Transverse colon (tissue), 4 donors: ENCODE results near the gene EIF2S1. TPM values are rescaled to one million over a fixed set of nuclear protein-coding genes. Genes with fewer than 3 reads are reported as not detected.

Source experiments
- DNase-seq: peaks from one replicate; pipeline ENCODE4 v3.0.0-alpha.2; 2019
- H3K27ac ChIP-seq, 4 donors: fragments of 200-600 bp; sonication (generic); 2 replicates each; pipeline ENCODE4 v1.5.1; 2016 to 2018; ENCODE audit warnings: inconsistent platforms in 4 of 4
- H3K27me3 ChIP-seq: fragments of 200-600 bp; sonication (generic); 2 replicates; pipeline ENCODE4 v1.5.1; 2017; ENCODE audit warnings: inconsistent platforms
- H3K36me3 ChIP-seq, 4 donors: fragments of 200-600 bp; sonication (generic); 2 replicates each; pipeline ENCODE4 v1.5.1; 2017 to 2019; ENCODE audit warnings: inconsistent platforms in 4 of 4
- H3K4me1 ChIP-seq, 4 donors: fragments of 200-600 bp; sonication (generic); 2 replicates each; pipeline ENCODE4 v1.5.1; 2017 to 2020; ENCODE audit warnings: inconsistent platforms in 4 of 4
- H3K4me3 ChIP-seq, 4 donors: fragments of 200-600 bp; sonication (generic); 1 replicate in 1 of 4; 2 replicates in 3 of 4; pipeline versions ENCODE4 v1.5.1 to v1.6.1; 2017 to 2019; ENCODE audit warnings: inconsistent platforms in 4 of 4
- H3K9me3 ChIP-seq, 2 donors: fragments of 200-600 bp; sonication (generic); 2 replicates each; pipeline ENCODE4 v1.5.1; 2017 to 2019; ENCODE audit warnings: inconsistent platforms in 2 of 2
- CTCF ChIP-seq, 5 experiments: fragments of 200-600 bp in 3 of 5; fragments of 450-650 bp in 2 of 5; sonication (generic) in 3 of 5; IDR thresholded peaks; 1 replicate in 2 of 5; 2 replicates in 3 of 5; pipeline ENCODE4 v1.5.1; 2016 to 2017; ENCODE audit warnings: antibody characterized with exemption in 5 of 5, inconsistent platforms in 3 of 5, mild to moderate bottlenecking in 2 of 5, moderate library complexity in 1 of 5
- EP300 ChIP-seq: sonication (generic); formaldehyde crosslinking; IDR thresholded peaks from one replicate; pipeline ENCODE4 v1.6.1; 2017; ENCODE audit warnings: antibody characterized with exemption, low read depth
- POLR2A ChIP-seq: fragments of 450-650 bp; IDR thresholded peaks from one replicate; pipeline ENCODE4 v1.6.1; 2016; ENCODE audit warnings: antibody characterized with exemption, mild to moderate bottlenecking, moderate library complexity
- POLR2AphosphoS5 ChIP-seq, 3 donors: sonication (generic); formaldehyde crosslinking; IDR thresholded peaks; one replicate each; pipeline ENCODE4 v1.6.1; 2016; ENCODE audit warnings: antibody characterized with exemption in 3 of 3
- WGBS, 2 donors: methylation state at CpG; one replicate each; pipeline ENCODE4 v1.1.5; 2018; ENCODE audit warnings: low coverage in 1 of 2; 5-methylcytosine and 5-hydroxymethylcytosine counted together
- in situ Hi-C, 4 donors: fragments of 200-750 bp; cut with MboI; loops; one replicate each; pipeline versions ENCODE4 v1.15.0 to v1.15.1; 2017; ENCODE audit warnings: low sequenced_read_pairs in 3 of 4, low pct_ligation_motif_present in 1 of 4, low pct_unique_long_range_greater_than_20kb in 1 of 4
- intact Hi-C: fragments of 100-400 bp; cut with DNase I; formaldehyde crosslinking; loops from one replicate; pipeline ENCODE4 v1.15.1; 2023; ENCODE audit warnings: low total_unique reads
- total RNA-seq, 4 donors: library from RNA; depleted of rRNA; stranded (reverse); fragments of >200 nt; gene quantifications; one replicate each; pipeline ENCODE4 v1.1.0, GENCODE V29; 2016

Gene EIF2S1
- total RNA-seq, 4 donors from 2014 or later = 7.1 to 51.7 (median 21.7) TPM

GRCh38 chr14:67425608-67426007 lies 65.5 kb downstream of the EIF2S1 start:
- peaks cover 12% of the 10 kb centered on the region for H3K27me3 ChIP-seq
- 69 to 83% methylated on average over 2 to 4 of the region's 4 CpGs for WGBS, 2 donors
- no peaks in the 10 kb centered on the region for H3K36me3 ChIP-seq
- H3K27ac ChIP-seq = no peak overlapping the region
- in situ Hi-C loops (loop anchor here in 2 of 4 donors (10.0 to 25.0 kb wide), 3 partner anchors 137 to 287 kb away; partner anchors contain the start of gene RDH12 (in 1 of the 2)), intact Hi-C loops (loop anchor here (5.0 kb wide), 1 partner anchor 147 kb away; no protein-coding TSS in a partner anchor)
- no peak for DNase-seq
- no peak for TF ChIP-seq CTCF (IDR thresholded peaks at IDR 0.05)
- no peak for TF ChIP-seq EP300
- no peak for TF ChIP-seq POLR2AphosphoS5 (IDR thresholded peaks at IDR 0.05)
- TF ChIP-seq POLR2A = no peak
- H3K4me1 ChIP-seq = peaks cover 5 to 15% (median 12%) of the 10 kb centered on the region in 4 donors
- H3K9me3 ChIP-seq = no peaks in the 10 kb centered on the region
- H3K4me3 ChIP-seq = no peak overlapping the region

DNA sequence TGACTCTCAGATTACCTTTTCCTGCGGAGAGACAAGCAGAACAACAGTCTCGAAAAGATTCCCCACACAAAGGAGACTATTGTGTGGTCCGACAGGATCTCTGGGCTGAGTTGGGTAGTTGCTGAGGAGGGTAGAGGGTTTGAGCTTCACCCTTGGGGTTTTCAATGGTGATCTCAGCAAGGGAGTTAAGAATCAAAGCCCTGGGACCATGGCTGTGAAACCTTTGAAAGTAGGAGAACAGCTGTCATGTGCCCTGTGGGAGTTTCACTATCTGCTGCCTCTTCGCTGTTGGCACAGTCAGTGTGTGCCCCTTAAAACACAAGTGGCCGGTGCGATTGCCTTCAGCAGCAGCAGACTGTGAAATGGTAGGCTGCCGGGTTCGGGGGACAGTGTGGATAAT lies 66.0 kb downstream of the EIF2S1 start:
- Histone ChIP-seq H3K27me3 (peaks cover 12% of the 10 kb centered on the region), H3K36me3 (no peaks in the 10 kb centered on the region), H3K4me3 (no peak overlapping the region), H3K4me1 (peaks cover 5 to 15% (median 12%) of the 10 kb centered on the region in 4 donors), H3K27ac (no peak overlapping the region), H3K9me3 (no peaks in the 10 kb centered on the region)
- intact Hi-C loops = loop anchor here (5.0 kb wide), 1 partner anchor 146 kb away; no protein-coding TSS in a partner anchor
- TF ChIP-seq CTCF (IDR thresholded peaks at IDR 0.05) = no peak
- TF ChIP-seq EP300 = no peak
- TF ChIP-seq POLR2AphosphoS5 (IDR thresholded peaks at IDR 0.05) = no peak
- TF ChIP-seq POLR2A = no peak
- WGBS, 2 donors = 78 to 90% methylated on average over 5 to 8 of the region's 8 CpGs
- no peak for DNase-seq
- in situ Hi-C loops = loop anchor here in 2 of 4 donors (10.0 to 25.0 kb wide), 3 partner anchors 136 to 286 kb away; partner anchors contain the start of gene RDH12 (in 1 of the 2)

DNA sequence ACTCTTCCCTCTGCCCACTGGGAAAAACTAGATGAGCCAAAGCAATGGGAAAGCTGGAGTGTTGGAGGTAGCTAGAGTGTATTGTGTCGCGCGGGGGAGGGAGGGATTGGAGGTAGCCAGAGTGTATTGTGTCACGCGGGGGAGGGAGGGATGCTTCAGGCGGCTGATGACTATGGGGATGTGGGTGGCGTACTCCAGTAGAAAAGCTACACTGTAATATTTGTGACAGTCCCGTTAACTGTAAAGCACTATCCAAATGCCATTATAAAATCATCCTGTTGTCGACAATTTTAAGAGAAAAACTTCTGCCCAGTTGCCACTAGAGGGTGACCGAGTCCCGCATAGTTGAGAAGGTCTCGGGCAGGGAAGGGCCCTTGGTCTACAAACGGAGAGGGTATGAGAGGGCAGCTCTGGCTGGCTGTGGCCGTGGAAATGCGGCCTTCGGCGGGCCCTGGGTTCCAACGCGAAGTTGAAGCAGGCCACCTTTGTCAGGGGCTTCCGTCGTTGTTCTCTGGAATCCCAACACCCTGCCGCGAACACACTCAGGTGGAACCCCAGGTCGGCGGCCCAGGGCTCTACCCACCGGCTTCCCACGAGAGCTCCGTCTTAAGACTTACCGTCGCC lies 67.0 kb downstream of the EIF2S1 start:
- intact Hi-C loops = loop anchor here (5.0 kb wide), 1 partner anchor 145 kb away; no protein-coding TSS in a partner anchor
- 37% methylated on average over 30 of the region's 30 CpGs; no CpG with 5 or more reads in 1 of the 2 donors for WGBS, 2 donors
- TF ChIP-seq CTCF (IDR thresholded peaks at IDR 0.05) = peak; percentile 79 to 90 (median 80)
- no peak for TF ChIP-seq POLR2A
- Histone ChIP-seq H3K4me1 (peaks cover 5 to 15% (median 12%) of the 10 kb centered on the region in 4 donors), H3K36me3 (no peaks in the 10 kb centered on the region), H3K27me3 (peaks cover 12% of the 10 kb centered on the region), H3K9me3 (no peaks in the 10 kb centered on the region), H3K27ac (no peak overlapping the region), H3K4me3 (no peak overlapping the region)
- DNase-seq = peak; percentile 82
- in situ Hi-C loops = loop anchor here in 2 of 4 donors (10.0 to 25.0 kb wide), 3 partner anchors 135 to 285 kb away; partner anchors contain the start of gene RDH12 (in 1 of the 2)

GRCh38 chr14:67428501-67429031 lies 68.4 kb downstream of the EIF2S1 start:
- in situ Hi-C loops (loop anchor here in 2 of 4 donors (10.0 to 25.0 kb wide), 3 partner anchors 134 to 284 kb away; partner anchors contain the start of gene RDH12 (in 1 of the 2)), intact Hi-C loops (loop anchor here (5.0 kb wide), 1 partner anchor 144 kb away; no protein-coding TSS in a partner anchor)
- no peak overlapping the region for H3K4me3 ChIP-seq
- H3K27ac ChIP-seq = peak overlapping the region; percentile 23 to 62 (median 36)
- peaks cover 12% of the 10 kb centered on the region for H3K27me3 ChIP-seq
- TF ChIP-seq POLR2AphosphoS5 (IDR thresholded peaks at IDR 0.05) = no peak
- TF ChIP-seq CTCF (IDR thresholded peaks at IDR 0.05) = peak in 1 of 5 experiments; percentile 45
- WGBS, 2 donors = 60% methylated on average over 7 of the region's 7 CpGs; no CpG with 5 or more reads in 1 of the 2 donors
- H3K4me1 ChIP-seq = peaks cover 5 to 15% (median 12%) of the 10 kb centered on the region in 4 donors
- peak; percentile 41 for DNase-seq
- no peaks in the 10 kb centered on the region for H3K36me3 ChIP-seq
- H3K9me3 ChIP-seq = no peaks in the 10 kb centered on the region
